Activated naive CD8-positive, alpha-beta T cell treated with anti-CD3 and anti-CD28 coated beads for 36 hours (primary cell): ENCODE data around the gene PIM3. TPM values are rescaled to one million over a fixed set of nuclear protein-coding genes. Genes with fewer than 3 reads are reported as not detected.
A peak's percentile ranks its signal among the peaks of the same experiment; 100 is the strongest.

Experiments used
- DNase-seq: peaks from one replicate; pipeline ENCODE4 v3.0.0; 2021
- H3K27ac Mint-ChIP-seq: one replicate; pipeline ENCODE4 v1.8.0; 2022; ENCODE audit warnings: mild to moderate bottlenecking, moderate library complexity, mixed read lengths
- H3K27me3 Mint-ChIP-seq: one replicate; pipeline ENCODE4 v1.8.0; 2022; ENCODE audit warnings: mild to moderate bottlenecking, mixed read lengths
- H3K36me3 Mint-ChIP-seq: one replicate; pipeline ENCODE4 v1.8.0; 2021; ENCODE audit warnings: mild to moderate bottlenecking, mixed read lengths
- H3K4me1 Mint-ChIP-seq: one replicate; pipeline ENCODE4 v1.8.0; 2021; ENCODE audit warnings: mixed read lengths
- H3K4me3 Mint-ChIP-seq: one replicate; pipeline ENCODE4 v1.8.0; 2022; ENCODE audit warnings: mild to moderate bottlenecking, moderate library complexity, mixed read lengths
- H3K9me3 Mint-ChIP-seq: one replicate; pipeline ENCODE4 v1.8.0; 2022; ENCODE audit warnings: mixed read lengths
- total RNA-seq, 2 experiments: library from RNA; stranded (reverse); gene quantifications; one replicate each; pipeline ENCODE4 v1.2.3, GENCODE V29; 2021

The PIM3 gene
- total RNA-seq, 2 experiments from 2014 or later, result 134 to 137 TPM

- H3K9me3 Mint-ChIP-seq, result no peaks in the 10 kb centered on the region
- peak overlapping the region; percentile 92 for H3K4me3 Mint-ChIP-seq
- H3K36me3 Mint-ChIP-seq, result peaks cover 36% of the 10 kb centered on the region
- no peaks in the 10 kb centered on the region for H3K27me3 Mint-ChIP-seq
- peaks cover 30% of the 10 kb centered on the region for H3K4me1 Mint-ChIP-seq
- no peak for DNase-seq
- H3K27ac Mint-ChIP-seq, result peak overlapping the region; percentile 88
Measured at GRCh38 chr22:49964136-49965090, 3.8 kb downstream of the PIM3 start.

DNA sequence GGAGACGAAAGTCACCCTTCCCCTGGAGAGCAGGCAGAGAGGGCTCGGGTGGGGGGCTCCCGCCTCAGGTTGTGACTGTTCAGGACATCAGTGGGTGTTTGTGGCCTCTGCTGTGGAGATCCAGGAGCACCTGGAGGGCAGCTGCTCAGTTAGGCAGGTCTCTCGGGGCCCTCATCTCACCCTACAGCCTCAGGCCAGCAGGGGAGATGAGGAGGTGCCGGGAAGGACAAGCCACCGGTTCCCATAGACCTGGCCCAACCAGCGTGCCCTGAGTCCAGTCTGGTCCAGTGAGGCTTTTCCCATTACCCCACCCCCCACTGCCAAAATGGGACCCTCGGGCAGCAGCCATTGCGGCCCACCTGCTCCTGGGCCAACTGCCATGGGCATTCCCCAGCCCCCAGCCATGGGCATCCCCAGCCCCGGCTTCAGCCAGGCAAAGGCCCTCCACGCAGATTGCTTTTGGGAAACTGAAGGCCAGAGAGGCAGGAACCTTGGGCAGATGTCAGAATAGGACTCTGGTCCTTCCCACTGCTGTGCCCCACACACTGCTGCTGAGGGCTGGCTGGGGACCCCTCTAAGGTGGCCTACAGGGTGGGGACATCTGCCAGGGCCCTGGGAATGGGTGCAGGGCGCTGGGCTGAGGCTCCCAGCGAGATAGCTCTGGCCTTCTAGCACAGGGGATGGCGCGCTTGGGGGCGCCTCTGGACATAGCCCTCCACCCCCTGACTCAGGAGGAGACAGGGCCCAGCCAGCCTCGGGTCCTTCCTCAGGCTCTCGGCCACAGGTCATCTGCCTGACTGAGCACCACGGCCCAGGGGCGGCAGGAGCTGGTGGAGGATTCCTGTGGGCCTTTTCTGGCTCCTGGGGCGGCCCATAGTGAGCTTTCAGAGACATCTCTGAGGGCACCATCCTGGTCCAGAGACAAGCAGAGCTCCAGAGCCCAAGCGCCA, 4.8 kb downstream of the PIM3 start:
- peak overlapping the region; percentile 92 for H3K4me3 Mint-ChIP-seq
- peaks cover 36% of the 10 kb centered on the region for H3K36me3 Mint-ChIP-seq
- H3K4me1 Mint-ChIP-seq, result peaks cover 36% of the 10 kb centered on the region
- peak overlapping the region; percentile 68 for H3K27ac Mint-ChIP-seq
- H3K27me3 Mint-ChIP-seq, result no peaks in the 10 kb centered on the region
- no peak for DNase-seq
- no peaks in the 10 kb centered on the region for H3K9me3 Mint-ChIP-seq

DNA sequence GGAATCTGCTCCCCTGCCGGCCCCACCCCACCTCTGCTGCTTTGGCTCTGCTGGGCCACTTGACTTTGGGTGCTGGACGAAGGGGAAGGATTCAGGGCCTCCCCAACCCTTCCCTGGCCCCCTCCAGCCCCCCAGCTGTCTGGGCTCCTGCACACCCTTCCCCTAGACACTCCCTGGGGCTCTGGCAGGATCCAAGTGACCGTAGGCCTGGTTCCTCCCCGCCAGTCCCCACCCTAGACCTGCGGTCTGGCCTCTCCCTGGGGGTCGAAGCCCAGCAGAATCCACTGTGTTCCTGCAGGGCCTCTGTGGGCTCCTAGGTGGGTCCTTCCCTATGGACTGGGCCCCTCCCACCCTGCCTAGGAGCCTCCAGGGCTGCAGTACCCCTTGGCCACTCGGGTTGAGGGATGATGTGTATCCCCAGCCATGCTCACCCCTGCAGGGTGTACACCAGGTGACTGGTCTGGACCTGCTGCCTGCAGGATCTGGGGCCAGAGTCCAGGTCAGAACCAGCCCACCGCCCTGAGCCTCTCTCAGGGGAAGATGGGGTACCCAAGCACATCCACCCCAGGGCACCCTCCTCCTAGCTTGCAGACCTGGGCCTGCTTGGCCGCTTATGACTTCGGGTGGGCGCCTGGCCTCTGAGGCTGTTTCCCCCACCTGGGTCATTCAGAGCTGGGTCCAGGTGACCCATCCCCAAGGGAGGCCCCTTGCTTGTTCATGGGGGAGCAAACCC, 5.6 kb downstream of the PIM3 start:
- Mint-ChIP-seq H3K27me3 (no peaks in the 10 kb centered on the region), H3K27ac (peak overlapping the region; percentile 51), H3K4me3 (peak overlapping the region; percentile 32), H3K36me3 (peaks cover 36% of the 10 kb centered on the region), H3K9me3 (no peaks in the 10 kb centered on the region), H3K4me1 (peaks cover 42% of the 10 kb centered on the region)
- DNase-seq, result no peak

DNA sequence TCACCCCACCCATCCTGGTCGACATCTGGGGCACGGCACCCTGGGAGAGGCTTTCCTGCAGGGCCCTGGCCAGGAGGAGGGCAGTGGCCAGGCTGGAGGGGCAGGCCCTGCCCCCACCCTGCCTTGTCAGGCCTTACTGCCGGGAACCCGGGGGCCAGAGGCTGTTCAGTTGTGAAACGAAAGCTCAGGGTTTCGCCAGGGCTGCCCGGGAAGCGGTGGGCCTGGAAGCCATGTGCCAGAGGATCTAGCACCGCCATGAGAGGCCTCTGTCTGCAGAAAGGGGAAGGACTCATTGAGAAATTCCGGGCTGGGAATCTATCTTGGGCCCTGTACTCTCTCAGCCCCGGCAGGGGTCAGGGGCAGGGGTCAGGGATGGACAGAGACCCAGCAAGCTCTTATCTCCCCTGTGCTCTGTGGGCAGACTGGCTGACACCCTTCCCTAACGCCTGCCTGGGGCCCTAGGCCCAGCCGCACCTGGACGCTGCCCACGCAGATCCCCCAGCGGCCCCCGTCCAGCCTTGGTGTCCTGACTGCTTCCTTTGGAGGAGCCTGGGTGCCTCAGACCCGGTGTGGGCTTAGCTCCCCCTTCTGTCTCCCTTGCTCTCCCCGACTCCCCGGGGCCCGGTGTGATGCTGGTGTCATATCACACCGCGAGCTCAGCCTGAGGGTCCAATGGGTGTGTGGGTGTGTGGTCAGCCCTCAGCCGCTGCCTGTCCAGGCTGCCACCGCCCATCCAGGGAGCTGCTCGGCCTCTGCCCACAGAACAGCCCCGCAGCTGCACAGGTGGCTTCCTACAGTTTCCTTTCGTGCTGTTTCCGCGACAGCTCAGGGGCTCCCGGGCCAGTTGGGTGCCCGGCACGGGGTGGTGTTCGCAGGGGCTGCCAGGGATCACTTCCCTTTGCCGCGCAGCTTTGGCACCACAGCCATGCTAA, 6.5 kb downstream of the PIM3 start:
- peaks cover 42% of the 10 kb centered on the region for H3K4me1 Mint-ChIP-seq
- H3K4me3 Mint-ChIP-seq, result peak overlapping the region; percentile 56
- peaks cover 30% of the 10 kb centered on the region for H3K36me3 Mint-ChIP-seq
- DNase-seq, result no peak
- H3K9me3 Mint-ChIP-seq, result no peaks in the 10 kb centered on the region
- no peaks in the 10 kb centered on the region for H3K27me3 Mint-ChIP-seq
- H3K27ac Mint-ChIP-seq, result peak overlapping the region; percentile 66

- H3K4me1 Mint-ChIP-seq, result peaks cover 42% of the 10 kb centered on the region
- H3K27ac Mint-ChIP-seq, result peak overlapping the region; percentile 66
- no peaks in the 10 kb centered on the region for H3K9me3 Mint-ChIP-seq
- H3K36me3 Mint-ChIP-seq, result peaks cover 26% of the 10 kb centered on the region
- no peaks in the 10 kb centered on the region for H3K27me3 Mint-ChIP-seq
- no peak for DNase-seq
- no peak overlapping the region for H3K4me3 Mint-ChIP-seq
Measured at GRCh38 chr22:49967706-49968208, 7.2 kb downstream of the PIM3 start.

GRCh38 chr22:49968313-49968830, 7.8 kb downstream of the PIM3 start:
- H3K27ac Mint-ChIP-seq, result no peak overlapping the region
- peaks cover 42% of the 10 kb centered on the region for H3K4me1 Mint-ChIP-seq
- no peak overlapping the region for H3K4me3 Mint-ChIP-seq
- no peaks in the 10 kb centered on the region for H3K9me3 Mint-ChIP-seq
- no peak for DNase-seq
- peaks cover 20% of the 10 kb centered on the region for H3K36me3 Mint-ChIP-seq
- no peaks in the 10 kb centered on the region for H3K27me3 Mint-ChIP-seq

DNA sequence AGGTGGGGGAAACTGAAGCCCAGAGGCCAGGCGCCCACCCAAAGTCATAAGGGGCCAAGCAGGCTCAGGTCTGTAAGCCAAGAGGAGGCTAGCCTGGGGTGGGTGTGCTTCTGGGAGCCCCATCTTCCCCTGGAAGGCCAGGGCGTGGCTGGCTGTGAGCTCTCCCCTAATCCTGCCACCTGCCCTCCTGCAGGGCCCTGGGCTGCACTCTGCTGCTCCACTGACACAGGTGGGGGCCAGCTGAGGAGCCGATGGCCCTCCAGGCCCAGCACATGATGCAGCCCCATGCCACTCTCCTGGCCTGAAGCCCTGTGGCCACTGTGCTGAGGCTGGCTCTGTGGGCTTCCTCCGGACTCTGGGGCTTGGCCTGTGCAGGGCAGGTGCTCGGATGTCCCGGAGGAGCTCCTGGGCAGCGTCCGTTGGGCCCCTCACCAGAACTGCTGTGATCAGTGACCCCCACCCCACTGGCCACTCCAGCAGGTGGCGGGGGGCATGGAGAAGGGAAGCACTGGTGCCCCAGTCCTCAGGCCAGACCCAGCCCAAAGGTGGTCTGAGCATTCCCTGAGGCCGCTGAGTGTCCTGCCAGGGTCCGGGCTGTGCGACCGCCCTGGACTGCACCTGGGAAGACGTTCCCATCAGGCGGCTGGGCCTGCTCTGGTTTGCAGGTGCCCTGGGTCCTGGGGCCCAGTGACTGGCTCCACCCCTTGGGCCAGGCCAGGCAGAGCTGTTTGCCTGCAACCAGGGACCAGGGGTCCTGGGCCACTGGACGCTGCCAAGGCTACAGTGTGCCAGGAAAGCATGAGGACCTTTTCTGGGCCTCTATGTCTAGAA, 8.5 kb downstream of the PIM3 start:
- no peak overlapping the region for H3K27ac Mint-ChIP-seq
- H3K27me3 Mint-ChIP-seq, result no peaks in the 10 kb centered on the region
- peaks cover 14% of the 10 kb centered on the region for H3K36me3 Mint-ChIP-seq
- DNase-seq, result no peak
- H3K4me3 Mint-ChIP-seq, result no peak overlapping the region
- peaks cover 35% of the 10 kb centered on the region for H3K4me1 Mint-ChIP-seq
- no peaks in the 10 kb centered on the region for H3K9me3 Mint-ChIP-seq

DNA sequence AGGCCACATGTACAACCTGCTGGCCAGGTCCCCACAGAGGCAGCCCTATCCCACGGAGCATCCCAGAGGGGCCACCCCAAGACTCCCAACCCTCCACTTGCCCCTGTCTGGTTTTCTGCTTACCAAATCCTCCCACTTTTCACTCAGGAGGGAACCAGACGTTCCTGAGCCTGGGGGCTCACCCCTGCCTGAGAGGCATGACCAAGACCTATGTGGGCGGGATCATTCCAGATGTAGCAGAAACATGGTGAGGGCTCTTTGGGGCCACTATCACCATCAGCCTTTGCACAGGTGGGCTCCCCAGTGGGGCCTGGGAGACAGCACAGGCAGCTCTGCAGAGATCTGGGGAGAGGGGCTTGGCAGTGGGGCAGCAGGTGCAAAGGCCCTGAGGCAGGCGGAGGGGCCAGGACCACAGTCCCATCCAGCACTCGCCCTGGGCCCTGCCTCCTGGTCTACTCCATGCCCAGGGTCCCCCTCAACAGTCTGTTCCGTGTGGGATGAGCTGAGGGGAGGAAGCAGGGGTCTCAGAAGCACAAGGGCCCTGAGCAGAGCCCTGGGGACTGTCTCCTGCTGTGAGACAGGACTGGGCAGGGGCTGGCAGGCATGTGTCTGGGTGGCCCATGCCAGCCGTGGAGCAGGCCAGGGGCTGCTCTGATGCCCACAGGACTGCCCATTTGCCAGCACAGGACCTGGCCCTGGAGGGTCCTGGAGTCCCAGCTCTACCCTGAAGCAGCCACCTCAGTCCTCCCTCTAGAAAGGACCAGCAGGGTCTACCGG, 9.4 kb downstream of the PIM3 start:
- Mint-ChIP-seq H3K27me3 (no peaks in the 10 kb centered on the region), H3K4me1 (peaks cover 27% of the 10 kb centered on the region), H3K36me3 (peaks cover 5% of the 10 kb centered on the region), H3K27ac (peak overlapping the region; percentile 90), H3K9me3 (no peaks in the 10 kb centered on the region), H3K4me3 (peak overlapping the region; percentile 82)
- DNase-seq, result no peak

DNA sequence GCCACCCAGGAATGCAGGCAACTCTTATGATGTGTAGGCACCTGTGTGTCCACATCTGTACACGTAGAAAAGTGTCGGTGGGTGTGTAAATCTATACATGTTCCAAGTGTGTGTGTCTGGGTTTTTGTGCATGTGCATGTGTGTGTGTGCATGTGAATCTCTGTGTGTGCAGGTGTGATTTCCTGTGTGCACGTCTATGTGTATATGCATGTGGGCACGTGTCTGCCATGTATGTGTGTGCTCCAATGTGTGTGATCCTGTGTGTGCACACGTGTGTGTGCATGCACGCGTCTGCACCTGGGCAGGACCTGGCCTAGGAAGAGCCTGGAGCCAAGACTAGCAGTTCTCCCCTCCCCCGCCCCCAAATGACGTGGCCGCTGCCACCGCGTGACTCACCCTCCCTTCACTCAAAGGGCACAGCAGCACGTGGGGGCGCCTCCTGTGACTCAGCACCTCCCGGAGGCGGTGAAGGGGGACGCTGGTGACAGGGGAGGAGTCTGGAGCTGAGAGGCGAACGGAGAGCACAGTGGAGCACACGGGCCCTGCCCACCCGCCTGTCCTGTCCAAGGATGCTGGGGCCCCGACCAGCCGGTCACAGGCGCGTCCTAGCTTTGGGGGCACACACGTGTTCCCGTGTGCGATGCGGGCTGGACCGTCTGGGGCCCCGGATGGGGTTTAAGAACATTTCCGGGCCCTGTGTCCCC, 10.1 kb downstream of the PIM3 start:
- DNase-seq, result peak; percentile 97
- Mint-ChIP-seq H3K27me3 (peaks cover 5% of the 10 kb centered on the region), H3K27ac (peak overlapping the region; percentile 90), H3K36me3 (peaks cover 8% of the 10 kb centered on the region), H3K4me3 (peak overlapping the region; percentile 82), H3K4me1 (peaks cover 30% of the 10 kb centered on the region), H3K9me3 (peaks cover 5% of the 10 kb centered on the region)

DNA sequence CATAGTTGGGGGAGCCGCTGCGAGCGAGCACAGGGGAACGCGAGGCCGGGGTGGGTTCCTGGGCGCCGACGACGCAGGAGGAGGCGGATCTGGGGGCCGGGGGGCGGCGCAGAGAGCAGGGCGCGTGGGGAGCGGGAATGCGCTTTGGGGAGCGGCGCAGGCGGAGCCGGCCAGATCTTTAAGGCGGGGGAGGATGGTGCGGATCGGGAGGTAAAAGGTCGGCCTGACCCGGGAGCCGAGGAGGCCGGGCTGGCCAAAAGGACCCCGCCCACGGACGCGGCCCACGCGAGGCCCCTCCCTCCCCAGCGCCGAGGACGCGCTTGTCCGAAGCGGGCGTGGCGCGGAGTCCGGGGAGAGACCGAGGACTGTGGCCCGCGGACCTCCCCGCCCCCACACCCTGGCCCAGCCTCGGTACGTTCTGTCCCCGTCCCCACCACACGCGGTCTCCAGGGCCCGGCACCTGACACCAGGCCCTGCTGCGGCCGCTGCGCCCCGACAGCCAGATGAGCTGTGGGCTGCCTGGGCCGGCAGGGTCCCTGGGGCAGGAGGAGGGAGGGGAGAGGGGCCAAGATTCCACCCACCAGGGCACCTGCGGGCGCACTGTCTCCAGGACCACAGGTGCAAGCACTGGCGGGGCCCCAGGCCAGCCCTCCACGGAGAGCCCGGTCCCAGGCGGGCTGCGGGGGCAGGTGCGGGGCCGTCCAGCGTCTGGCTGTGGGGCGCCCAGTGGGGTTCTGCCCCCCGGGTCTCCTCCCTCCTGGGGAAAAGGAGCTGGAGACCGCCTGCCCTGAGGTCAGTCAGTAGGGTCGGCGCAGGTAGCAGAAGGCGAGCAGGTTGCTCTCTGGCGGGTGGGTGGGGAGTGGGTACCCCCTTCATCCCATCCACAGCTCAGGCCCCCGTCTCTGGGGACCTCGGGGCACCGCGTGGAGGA, 10.9 kb downstream of the PIM3 start:
- H3K27ac Mint-ChIP-seq, result peak overlapping the region; percentile 90
- peaks cover 6% of the 10 kb centered on the region for H3K9me3 Mint-ChIP-seq
- DNase-seq, result peak; percentile 88
- H3K27me3 Mint-ChIP-seq, result peaks cover 5% of the 10 kb centered on the region
- H3K4me3 Mint-ChIP-seq, result peak overlapping the region; percentile 82
- H3K36me3 Mint-ChIP-seq, result peaks cover 11% of the 10 kb centered on the region
- H3K4me1 Mint-ChIP-seq, result peaks cover 33% of the 10 kb centered on the region
